HS-27A (cell line): ENCODE results near the gene TMOD1.

Experiments used
- DNase-seq: peaks from one replicate; pipeline ENCODE4 v3.0.0-alpha.2; 2012; ENCODE audit warnings: low read depth, missing footprints

TMOD1 gene

GRCh38 chr9:97548819-97549540 is 47.5 kb downstream of the TMOD1 start:
- DNase-seq = no peak

- DNase-seq = no peak
Measured at GRCh38 chr9:97550386-97550785, 48.9 kb downstream of the TMOD1 start.

- DNase-seq = no peak
Measured at GRCh38 chr9:97551308-97551707, 49.8 kb downstream of the TMOD1 start.

GRCh38 chr9:97553141-97553540 is 51.7 kb downstream of the TMOD1 start:
- no peak for DNase-seq

GRCh38 chr9:97553841-97554240 is 52.4 kb downstream of the TMOD1 start:
- DNase-seq = no peak

GRCh38 chr9:97554566-97555075 is 53.2 kb downstream of the TMOD1 start:
- DNase-seq = no peak

- DNase-seq = no peak
Measured at GRCh38 chr9:97555164-97555563, 53.7 kb downstream of the TMOD1 start.

GRCh38 chr9:97556036-97556720 is 54.7 kb downstream of the TMOD1 start:
- no peak for DNase-seq

- no peak for DNase-seq
Measured at GRCh38 chr9:97556721-97557605, 55.5 kb downstream of the TMOD1 start.

GRCh38 chr9:97557606-97558095 is 56.2 kb downstream of the TMOD1 start:
- no peak for DNase-seq

GRCh38 chr9:97558701-97559101 is 57.2 kb downstream of the TMOD1 start:
- DNase-seq = no peak

GRCh38 chr9:97559111-97559514 is 57.6 kb downstream of the TMOD1 start:
- no peak for DNase-seq

GRCh38 chr9:97560154-97560553 is 58.7 kb downstream of the TMOD1 start:
- no peak for DNase-seq

GRCh38 chr9:97560851-97561250 is 59.4 kb downstream of the TMOD1 start:
- DNase-seq = no peak

- DNase-seq = no peak
Measured at GRCh38 chr9:97561501-97561900, 60.0 kb downstream of the TMOD1 start.

GRCh38 chr9:97562542-97562941 is 61.1 kb downstream of the TMOD1 start:
- no peak for DNase-seq

- no peak for DNase-seq
Measured at GRCh38 chr9:97563458-97564135, 62.1 kb downstream of the TMOD1 start.

GRCh38 chr9:97564291-97565175 is 63.1 kb downstream of the TMOD1 start:
- peak; percentile 31 for DNase-seq

GRCh38 chr9:97565262-97565661 is 63.8 kb downstream of the TMOD1 start:
- DNase-seq = no peak

- no peak for DNase-seq
Measured at GRCh38 chr9:97567182-97567893, 65.9 kb downstream of the TMOD1 start.
